SW 1271 (cell line): ENCODE data around the gene CD4.
"Not testable (repeated sequence)": the region's sequence is repeated elsewhere in the genome, so short reads cannot be mapped to it uniquely, and the experiment has no call there.

Experiments
- DNase-seq, 2 experiments: peaks; one replicate each; lab custom pipeline; 2025; lab: John Stamatoyannopoulos, UW

CD4 gene

DNA sequence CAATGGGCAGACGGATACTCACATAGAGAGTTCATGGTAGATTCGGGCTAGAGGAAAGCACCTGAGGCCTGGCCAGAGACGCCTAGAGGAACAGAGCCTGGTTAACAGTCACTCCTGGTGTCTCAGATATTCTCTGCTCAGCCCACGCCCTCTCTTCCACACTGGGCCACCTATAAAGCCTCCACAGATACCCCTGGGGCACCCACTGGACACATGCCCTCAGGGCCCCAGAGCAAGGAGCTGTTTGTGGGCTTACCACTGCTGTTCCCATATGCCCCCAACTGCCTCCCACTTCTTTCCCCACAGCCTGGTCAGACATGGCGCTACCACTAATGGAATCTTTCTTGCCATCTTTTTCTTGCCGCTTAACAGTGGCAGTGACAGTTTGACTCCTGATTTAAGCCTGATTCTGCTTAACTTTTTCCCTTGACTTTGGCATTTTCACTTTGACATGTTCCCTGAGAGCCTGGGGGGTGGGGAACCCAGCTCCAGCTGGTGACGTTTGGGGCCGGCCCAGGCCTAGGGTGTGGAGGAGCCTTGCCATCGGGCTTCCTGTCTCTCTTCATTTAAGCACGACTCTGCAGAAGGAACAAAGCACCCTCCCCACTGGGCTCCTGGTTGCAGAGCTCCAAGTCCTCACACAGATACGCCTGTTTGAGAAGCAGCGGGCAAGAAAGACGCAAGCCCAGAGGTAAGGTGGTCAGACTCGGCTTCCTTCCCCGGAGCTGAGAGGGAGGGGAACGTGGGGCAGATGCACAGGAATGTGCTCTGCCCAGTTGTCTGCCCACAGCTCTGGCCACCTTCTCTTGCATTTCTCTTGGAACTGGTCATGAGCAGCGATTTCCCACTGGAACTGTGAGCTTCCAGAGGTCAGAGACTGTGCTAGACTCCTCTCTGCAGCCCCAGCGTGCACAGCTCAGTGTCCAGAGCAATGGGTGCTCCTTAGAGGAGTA is at the start of gene CD4:
CD4 (plus strand) TSS at position 557 of the 953 bp plus-strand sequence. CDS start 10,611 bp downstream, outside the sequence.
- DNase-seq: no peak

DNA sequence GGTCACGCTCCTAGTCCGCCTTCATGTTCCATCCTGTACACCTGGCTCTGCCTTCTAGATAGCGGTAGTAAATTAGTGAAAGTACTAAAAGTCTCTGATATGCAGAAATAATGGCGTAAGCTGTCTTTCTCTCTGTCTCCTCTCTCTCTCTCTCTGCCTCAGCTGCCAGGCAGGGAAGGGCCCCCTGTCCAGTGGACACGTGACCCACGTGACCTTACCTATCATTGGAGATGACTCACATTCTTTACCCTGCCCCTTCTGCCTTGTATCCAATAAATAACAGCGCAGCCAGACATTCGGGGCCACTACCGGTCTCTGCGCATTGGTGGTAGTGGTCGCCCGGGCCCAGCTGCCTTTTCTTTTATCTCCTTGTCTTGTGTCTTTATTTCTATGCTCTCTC is 47.2 kb upstream of the CD4 start:
- DNase-seq: not testable (repeated sequence)

DNA sequence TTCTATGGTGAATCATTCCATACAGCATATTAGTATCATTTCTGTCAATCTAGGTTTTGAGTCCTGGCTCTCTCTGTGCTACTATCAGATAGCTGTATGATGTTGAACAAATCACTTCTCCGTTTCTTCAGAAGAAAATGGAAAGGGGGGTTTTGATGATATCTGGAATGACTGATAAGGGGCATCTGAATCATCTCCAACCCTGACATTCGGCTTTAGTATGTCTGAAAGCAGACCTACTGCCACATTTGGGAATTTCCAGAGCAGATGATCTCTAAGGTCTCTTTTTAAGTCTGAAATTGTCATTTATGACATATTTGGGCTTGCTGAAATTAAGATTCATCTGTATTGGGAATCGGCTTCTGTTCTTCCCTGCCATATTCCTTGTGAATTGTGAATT is 46.5 kb upstream of the CD4 start:
- DNase-seq: no peak

DNA sequence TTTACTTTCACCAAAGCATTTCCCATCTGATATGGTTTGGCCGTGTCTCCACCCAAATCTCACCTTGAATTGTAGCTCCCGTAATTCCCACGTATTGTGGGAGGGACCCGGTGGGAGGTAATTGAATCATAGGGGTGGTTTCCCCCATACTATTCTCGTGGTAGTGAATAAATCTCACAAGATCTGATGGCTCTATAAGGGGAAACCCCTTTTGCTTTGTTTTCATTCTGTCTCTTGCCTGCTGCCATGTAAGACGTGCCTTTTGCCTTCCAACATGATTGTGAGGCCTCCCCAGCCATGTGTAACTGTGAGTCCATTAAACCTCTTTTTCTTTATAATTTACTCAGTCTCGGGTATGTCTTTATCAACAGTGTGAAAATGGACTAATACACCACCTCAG is 46.0 kb upstream of the CD4 start:
- not testable (repeated sequence) for DNase-seq

DNA sequence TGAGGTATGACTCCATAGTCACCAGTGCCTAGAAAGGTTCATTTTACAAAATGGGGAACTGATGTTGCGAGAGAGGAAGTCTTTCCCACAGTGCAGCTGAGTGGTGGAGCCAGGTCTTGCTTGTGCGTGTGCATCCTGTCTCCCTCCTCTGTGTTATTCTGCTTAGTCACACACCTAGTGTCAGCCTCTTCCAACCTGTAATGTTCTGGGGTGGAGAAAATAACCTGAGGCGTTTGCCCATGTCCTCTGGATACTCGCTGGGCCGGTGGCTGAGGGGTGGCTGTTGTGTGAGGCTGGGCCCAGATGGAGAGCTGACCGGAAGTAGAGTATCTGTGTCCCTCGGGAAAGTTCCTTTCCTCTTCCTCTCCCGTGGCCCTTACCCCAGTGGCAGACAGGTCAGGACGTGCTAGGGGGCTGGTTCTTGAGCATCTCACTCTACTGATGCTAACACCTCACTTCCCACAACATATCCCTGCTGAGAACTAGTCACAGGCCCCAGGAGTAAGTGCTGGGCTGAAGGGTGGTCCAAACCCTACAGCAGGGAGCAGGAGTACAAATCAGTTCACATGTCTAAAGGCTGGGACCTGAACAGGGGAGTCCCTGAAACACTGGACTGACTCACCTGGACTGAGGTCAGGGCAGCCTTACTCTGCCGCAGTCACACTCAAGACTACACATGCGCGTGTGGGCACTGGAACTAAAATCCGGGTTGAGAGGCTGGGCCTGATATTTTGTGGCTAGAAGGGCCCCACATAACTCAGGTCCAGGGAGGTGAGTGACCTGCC is 43.4 kb upstream of the CD4 start:
- DNase-seq: no peak

DNA sequence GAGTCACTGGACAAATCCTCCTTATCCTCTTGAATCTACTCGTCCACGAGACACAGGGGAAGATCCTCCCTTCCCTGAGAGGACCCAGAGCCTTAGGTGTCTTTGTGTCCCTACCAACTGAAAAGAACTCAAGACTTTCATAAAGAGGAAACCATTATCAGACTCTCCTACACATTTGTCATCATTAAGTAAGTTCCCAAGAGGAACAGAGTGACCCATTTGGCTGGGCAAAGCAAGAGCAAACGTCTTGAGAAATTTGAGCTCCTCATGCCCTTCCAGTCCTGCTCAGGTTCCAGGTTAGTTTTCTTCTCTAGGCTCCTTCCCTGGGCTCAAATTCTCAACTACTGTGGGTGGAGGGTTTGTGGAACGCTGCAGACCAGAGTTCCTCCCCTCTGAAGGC is 42.1 kb upstream of the CD4 start:
- DNase-seq: no peak

DNA sequence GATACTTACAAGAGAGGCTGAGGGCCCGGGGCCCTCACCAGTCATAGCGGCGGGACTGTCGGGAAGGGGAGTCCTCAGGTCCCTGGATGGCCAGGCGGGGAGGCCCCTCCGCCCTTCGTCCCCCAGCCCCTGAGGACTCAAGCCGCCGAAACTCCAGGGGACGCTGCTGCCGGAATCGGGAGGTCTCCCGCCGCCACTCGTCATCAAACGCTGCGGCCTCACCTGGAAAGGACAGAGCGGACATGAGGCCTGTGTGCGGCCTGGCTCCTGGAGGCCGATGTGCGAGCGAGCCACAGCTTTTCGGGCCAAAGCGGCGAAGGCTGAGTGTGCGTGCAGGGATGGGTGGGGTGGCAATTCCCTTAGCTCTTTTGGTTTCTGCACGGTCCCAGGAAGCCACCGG is 40.6 kb upstream of the CD4 start:
- no peak for DNase-seq

DNA sequence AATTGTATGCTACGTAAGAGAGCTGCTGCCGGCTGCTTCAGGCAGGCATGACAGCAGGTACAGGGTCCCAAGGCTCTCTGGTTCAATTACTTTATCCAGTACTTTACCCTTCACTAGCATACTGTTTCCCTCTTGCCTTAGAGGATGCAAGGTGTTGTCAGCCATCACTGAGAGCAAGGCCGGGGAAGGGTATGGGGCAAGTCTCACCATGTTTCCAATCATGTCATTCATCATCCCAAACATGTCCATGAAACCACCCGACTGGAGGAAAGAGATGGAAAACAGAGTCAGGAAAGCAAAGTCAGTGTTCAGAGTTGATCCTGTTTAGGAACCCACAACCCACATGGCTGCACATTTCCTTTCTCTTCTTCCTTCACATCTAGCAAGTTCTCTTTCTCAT is 38.8 kb upstream of the CD4 start:
- no peak for DNase-seq

DNA sequence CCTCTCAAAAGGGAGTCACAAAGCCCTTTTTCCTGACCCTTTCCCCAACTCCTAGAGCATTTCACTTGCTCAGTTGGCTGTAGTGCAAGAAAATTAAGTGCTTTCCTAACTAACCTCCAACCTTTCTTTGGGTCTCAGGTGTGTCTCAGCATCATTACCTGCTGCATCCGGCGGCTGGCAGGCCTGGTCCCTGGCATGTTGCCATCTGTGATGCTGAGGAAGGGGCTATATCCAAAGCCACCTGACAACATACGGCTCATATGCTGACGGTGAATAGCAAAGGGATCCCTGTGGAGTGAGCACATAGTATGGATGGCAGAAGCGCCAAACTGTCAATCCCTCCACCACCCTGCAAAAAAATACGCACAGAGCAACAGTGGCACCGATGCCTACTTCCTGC is 37.6 kb upstream of the CD4 start:
- no peak for DNase-seq

DNA sequence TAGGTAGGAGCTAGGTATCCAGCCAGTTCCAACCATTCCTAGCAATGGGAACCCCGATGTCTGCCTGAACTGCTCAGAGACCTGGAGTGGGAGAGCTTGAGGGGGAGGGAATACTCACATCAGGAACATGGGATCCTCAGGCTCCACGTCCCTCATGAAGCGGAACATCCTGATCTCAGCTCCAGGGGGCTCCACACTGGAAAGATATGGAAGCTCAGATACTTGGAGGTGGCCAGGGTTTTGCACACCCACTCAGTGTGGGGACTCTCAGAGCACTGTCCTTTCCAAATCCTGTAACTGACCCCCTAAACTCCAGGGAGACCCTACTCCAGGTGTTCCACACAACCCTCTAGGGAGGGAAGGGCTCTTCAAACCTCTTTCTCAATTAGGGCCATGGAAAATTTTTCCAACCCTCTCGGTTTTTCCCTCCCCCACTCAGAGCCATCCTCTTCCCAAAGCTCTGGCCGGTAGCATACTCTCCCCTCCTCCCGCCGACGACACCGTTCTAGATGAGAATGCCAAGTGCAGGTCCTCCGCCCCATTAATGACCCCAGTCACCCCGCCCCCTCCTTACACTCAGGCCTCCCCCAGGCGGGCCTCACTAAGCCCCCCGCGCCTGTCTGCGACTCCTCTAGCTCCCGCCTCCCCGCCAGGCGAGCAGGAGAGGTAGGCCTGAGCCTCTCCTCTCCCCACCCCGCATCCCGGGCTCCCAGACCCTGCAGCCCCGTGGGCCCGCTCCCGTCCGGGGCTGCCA is 37.0 kb upstream of the CD4 start:
- peak; percentile 38 to 71 for DNase-seq

DNA sequence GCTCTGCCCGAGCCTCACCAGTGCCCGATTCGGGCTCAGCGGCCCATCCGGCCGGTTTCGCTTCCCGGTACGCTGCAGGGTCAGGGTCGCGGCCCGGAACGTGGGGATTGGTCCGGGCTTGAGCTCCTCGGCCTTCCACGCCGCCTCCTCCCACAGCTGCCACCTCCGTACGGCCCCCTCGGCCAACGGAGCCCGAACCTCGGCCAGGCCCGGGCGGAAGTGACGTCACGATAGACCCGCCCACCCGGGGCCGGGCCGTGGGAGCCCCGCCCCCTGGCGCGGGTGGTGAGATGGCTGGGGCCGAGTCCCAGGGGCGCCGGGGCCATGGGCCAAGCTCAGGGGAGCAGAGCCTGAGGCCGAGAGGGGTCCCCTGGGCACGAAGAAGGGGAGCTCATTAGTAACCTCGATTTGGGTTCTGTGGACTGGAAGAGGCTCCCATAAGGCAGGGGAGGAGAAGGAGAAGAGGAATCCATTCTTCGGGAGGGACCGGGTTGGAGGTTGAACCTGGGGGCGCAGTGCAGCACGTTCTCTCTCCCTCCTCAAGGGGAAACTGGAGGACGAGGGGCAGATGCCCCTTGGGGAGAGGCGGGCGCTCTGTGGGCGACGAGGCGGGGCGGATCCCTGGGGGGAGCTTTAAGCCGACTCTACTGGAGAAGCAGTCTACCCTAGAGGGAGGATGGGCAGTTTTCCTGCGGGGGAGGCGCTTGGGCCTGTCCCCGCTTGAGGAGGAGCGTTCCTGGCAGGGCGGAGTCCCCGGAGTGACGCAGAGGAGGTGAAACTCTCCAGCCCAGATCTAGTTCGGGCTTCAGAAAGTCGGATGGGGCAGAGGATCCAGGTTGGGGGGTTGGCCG is 36.2 kb upstream of the CD4 start, which contains the start of gene MLF2:
MLF2 (minus strand) TSS at position 221 of the 851 bp plus-strand sequence. CDS start 807 bp downstream, outside the sequence.
- DNase-seq: peak; percentile 93 to 98

DNA sequence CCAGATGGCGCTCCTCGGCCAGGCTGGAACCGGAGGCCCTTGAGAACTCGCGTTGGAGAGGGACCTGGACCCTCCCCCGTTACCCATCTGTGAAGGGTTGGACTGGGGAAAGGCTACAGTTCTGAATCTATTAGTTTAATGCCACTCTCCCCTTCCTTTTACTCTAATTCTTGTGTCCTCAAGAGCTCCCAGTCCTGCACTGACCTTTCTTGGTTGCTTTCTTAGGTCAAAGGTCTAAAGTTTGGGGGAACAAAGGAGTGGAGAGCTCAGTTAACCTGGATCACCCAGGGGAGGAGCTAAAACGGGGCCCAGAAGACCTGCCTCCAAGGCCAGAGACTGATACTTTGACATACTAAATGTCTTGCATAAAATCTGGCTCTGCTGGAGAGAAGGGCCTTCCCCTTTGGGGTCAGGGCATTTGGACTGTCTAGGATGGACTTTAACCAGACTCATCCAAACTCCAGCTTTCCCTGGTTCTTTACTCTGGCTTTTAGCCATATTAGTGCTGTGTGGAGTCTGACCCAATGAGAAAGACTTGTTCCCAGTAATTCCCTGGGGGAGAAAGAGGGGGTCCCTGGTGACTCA is 35.5 kb upstream of the CD4 start:
- no peak for DNase-seq

DNA sequence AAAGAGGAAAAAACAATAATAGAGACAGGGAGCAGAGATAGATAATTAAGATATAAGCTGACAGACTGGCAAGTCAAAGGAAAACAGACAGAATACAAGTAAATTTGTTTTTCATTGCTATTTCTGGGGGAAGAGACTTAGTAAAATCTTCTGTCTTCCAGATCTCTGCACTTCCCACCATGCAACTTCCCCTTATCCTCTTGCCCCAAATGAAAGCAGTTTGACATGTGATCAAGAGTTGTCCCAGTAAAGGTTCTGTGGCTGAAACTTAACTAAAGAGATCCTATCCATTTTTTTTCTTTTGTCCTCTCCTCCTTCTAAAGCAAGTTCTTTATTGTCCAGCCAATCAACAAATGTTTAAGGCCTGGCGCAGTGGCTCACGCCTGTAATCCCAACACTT is 34.9 kb upstream of the CD4 start:
- no peak for DNase-seq

DNA sequence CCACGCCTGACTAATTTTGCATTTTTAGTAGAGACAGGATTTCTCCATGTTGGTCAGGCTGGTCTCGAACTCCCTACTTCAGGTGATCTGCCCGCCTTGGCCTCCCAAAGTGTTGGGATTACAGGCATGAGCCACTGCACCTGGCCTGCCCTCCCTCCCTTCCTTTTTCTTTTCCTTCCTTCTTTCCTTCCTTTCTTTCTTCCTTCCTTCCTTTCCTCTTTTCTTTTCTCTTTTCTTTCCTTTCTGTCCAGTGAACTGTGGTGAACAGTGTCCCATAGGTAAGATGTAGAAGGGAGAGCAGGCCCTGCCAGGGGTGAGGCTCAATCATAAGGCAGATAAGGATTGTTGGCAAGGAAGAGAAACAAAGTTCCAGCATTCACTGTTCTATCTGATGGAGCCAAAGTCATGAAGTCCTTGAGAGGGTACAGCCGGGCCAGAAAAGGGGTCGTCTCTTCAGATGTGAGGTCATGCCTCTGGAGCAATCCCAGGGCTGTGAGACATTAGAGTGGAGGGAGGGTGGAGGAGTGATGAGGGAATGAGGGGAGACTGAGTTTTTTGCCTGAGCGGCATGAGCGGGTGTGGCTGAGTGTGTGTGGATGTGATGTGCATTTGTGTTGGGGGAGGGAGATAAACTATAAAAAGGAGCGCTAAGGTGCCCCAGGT is 32.2 kb upstream of the CD4 start:
- DNase-seq: no peak

DNA sequence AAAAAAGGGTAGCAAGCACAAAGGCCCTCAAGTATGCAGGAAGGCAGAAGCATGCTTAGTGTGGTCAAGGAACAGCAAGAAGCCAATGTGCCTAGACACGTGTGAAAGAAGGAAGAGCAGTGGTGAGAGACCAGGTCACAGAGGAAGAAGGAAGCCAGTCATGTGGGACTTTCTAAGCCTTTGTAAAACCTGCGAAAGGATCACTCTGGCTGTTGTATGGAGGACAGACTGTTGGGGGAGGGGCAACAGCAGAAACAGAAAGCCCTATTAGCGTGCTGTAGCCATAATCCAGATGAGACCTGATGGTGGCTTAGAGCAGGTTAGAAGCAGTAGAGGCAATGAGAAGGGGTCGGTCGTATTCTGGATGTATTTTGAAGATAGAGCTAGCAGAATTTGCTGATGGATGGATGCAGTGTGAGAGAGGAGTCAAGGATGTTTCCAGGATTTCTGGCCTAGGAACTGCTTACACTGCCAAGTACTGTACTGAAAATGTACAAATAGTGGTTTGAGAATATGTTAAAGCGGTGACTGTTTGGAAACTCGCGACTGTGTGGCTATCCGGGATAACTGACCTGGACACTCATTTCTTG is 30.7 kb upstream of the CD4 start:
- DNase-seq: no peak

DNA sequence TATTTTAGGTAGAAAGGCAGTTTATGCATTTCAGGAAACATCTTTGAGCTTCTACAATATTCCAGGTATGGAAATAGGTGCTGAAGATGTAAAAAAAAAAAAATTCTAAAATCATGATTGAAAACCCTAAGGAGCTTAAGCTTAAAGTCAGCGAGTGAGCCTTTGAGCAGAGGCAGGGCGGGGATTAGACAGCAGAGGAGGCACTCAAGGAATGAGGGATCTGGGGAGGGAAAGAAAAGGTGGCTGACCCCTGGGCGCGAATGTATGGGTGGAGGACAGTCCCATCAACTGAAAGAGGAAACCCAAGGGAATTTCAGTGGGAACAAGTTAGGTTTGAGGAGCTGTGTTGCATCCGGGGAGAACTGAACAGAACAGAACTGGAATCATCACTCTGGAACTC is 29.6 kb upstream of the CD4 start:
- no peak for DNase-seq

DNA sequence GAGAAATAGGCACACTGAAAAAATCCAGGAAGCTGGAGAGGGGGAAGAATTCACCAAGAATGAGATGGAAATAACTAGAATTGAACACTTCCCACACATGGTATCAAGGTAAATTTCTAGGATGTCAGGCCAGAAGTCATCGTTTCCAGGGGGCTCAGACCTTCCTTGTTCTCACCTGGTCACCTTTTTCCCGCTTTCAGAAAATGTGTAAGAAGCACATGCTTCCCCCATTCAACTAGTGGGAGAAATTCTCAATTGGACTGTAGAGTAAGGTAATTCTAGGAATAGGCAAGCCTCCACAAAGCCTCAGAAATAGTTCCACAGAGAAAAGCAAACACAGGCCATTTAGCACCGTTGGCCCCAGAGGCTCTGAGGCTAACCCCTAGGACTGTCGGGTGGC is 25.9 kb upstream of the CD4 start:
- no peak for DNase-seq

DNA sequence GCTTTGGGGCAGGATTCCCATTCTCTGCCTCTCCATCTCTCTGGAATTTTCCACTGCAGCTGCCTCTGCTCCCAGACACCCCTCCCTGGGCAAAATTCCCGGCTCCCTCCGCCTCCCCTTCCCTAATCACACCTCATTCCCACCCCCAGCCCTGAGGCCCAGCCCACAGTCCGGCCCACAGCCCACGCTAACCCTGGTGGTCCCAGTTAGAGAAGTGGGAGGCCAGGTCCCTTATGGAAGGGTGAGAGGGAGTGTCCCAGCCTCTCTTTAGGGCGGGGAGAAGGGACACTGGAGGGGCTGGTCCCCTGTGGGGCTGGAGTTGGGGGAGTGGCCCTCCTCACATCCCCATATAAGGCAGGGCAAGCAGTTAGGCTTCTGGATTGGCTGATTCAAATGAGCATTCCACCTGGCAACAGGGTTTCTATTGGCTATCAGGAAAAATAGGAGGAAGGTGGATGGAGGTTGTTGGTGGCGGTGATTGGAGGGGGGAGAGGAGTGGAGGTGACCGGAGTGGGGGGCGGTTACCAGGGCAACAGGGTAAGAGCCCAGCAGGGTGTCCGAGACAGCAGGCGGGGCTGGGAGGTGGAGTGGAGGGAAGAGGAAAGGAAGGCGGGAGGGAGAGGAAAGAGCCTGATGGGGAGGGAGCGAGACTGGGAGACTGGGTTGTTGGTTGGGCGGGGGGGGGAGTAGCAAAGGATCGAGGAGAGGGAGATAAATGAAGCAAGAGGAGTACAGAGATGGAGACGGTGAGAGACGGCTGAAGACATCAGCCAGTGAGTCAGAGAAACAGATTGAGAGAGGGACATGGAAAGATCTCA is 25.1 kb upstream of the CD4 start:
- DNase-seq: peak; percentile 100

DNA sequence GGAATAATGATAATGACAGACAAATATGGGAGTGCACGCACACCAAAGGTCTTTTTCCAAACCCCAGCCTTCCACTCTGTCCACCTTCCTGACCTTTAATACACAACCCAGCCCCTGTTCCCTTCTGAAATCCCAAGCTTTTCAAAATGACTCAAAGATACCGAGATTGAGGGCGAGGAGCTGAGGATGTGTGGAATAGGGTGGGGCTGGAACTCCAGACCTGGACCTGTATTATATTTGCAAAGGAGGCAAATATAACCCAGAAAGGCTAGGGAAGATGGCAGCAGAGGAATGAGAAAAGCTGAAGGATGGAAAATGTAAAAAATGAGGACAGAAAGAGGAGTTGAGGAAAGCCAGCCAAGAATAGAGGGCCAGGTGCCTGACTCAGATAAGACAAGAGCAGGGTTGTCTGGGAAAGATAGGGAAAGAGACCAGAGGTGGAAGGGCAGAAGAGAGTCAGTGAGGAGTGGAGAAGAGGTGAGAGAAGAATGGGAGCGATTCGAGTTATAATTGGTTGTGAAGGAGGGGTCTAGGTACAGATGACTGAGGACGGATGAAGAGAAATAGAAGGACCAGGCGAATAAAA is 24.2 kb upstream of the CD4 start:
- DNase-seq: no peak
